Smooth muscle cell (in vitro differentiated cells): ENCODE data around the gene STK24. TPM values are rescaled to one million over a fixed set of nuclear protein-coding genes. Genes with fewer than 3 reads are reported as not detected.
A peak's percentile ranks its signal among the peaks of the same experiment; 100 is the strongest.
"Not testable (repeated sequence)": the region's sequence is repeated elsewhere in the genome, so short reads cannot be mapped to it uniquely, and the experiment has no call there.

ENCODE experiments used
- DNase-seq: peaks from one replicate; lab custom pipeline; 2025; ENCODE audit not compliant: unreplicated experiment; lab: John Stamatoyannopoulos, UW
- H2AFZ ChIP-seq: fragments of 200-600 bp; sonication (generic); 2 replicates; pipeline ENCODE4 v1.6.0; 2016; ENCODE audit warnings: antibody characterized with exemption, low read depth, mild to moderate bottlenecking
- H3F3A ChIP-seq: fragments of 200-600 bp; sonication (generic); 2 replicates; pipeline ENCODE4 v1.6.0; 2017; ENCODE audit warnings: antibody characterized with exemption, low read depth
- H3K27ac ChIP-seq: fragments of 200-600 bp; sonication (generic); 2 replicates; pipeline ENCODE4 v1.5.1; 2016; ENCODE audit warnings: low read depth, mild to moderate bottlenecking
- H3K27me3 ChIP-seq: fragments of 200-600 bp; sonication (generic); 2 replicates; pipeline ENCODE4 v1.6.1; 2016; ENCODE audit warnings: low read depth, mild to moderate bottlenecking
- H3K36me3 ChIP-seq: fragments of 200-600 bp; sonication (generic); 2 replicates; pipeline ENCODE4 v1.5.1; 2016; ENCODE audit warnings: low read depth
- H3K4me1 ChIP-seq: fragments of 200-600 bp; sonication (generic); 2 replicates; pipeline ENCODE4 v1.5.1; 2016; ENCODE audit warnings: low read depth
- H3K4me2 ChIP-seq: fragments of 200-600 bp; sonication (generic); 2 replicates; pipeline ENCODE4 v1.6.0; 2016; ENCODE audit warnings: mild to moderate bottlenecking
- H3K4me3 ChIP-seq: fragments of 200-600 bp; sonication (generic); 2 replicates; pipeline ENCODE4 v1.5.1; 2016; ENCODE audit warnings: mild to moderate bottlenecking
- H3K79me2 ChIP-seq: fragments of 200-600 bp; sonication (generic); 2 replicates; pipeline ENCODE4 v1.6.0; 2016; ENCODE audit warnings: low read depth, mild to moderate bottlenecking
- H3K9ac ChIP-seq: fragments of 200-600 bp; sonication (generic); 2 replicates; pipeline ENCODE4 v1.6.0; 2016; ENCODE audit warnings: low read depth
- H3K9me3 ChIP-seq: fragments of 200-600 bp; sonication (generic); replicated peaks from 2 replicates; pipeline ENCODE4 v1.5.1; 2016; ENCODE audit warnings: low read depth
- H4K20me1 ChIP-seq: fragments of 200-600 bp; sonication (generic); 2 replicates; pipeline ENCODE4 v1.6.0; 2016; ENCODE audit warnings: low read depth
- CTCF ChIP-seq: fragments of 200-600 bp; sonication (generic); IDR thresholded peaks from 2 replicates; pipeline ENCODE4 v1.5.1; 2017; ENCODE audit warnings: borderline replicate concordance, mild to moderate bottlenecking, antibody characterized with exemption; ENCODE audit not compliant: insufficient read depth, poor library complexity, severe bottlenecking
- WGBS: methylation state at CpG from one replicate; pipeline ENCODE4 v1.1.7; 2016; ENCODE audit warnings: low lambda C conversion rate; 5-methylcytosine and 5-hydroxymethylcytosine counted together
- polyA plus RNA-seq: library from polyadenylated mRNA; unstranded; fragments of >200 nt; fragmentation: Nextera tagmentation; extraction: Ambion mirVana; gene quantifications from 2 replicates; pipeline ENCODE4 v1.2.1, GENCODE V29; 2016
- total RNA-seq: library from RNA; depleted of rRNA; stranded (reverse); fragments of >200 nt; gene quantifications from 2 replicates; pipeline ENCODE4 v1.2.3, GENCODE V29; 2014

The STK24 gene
- 76.6 and 89.1 TPM in 2 replicates for total RNA-seq
- 80.2 and 105 TPM in 2 replicates for polyA plus RNA-seq

- Histone ChIP-seq H4K20me1 (peaks cover 43% of the 10 kb centered on the region), H3K9me3 (no peaks in the 10 kb centered on the region), H3K27ac (peak within 1 kb of the TSS; percentile 97), H3K27me3 (no peaks in the 10 kb centered on the region), H3K4me3 (peak within 1 kb of the TSS; percentile 99), H3K4me1 (peaks cover 30% of the 10 kb centered on the region), H3K36me3 (no peaks in the 10 kb centered on the region), H3K79me2 (peaks cover 43% of the 10 kb centered on the region), H3K4me2 (peak within 1 kb of the TSS; percentile 100), H3F3A (peaks cover 11% of the 10 kb centered on the region), H3K9ac (peak within 1 kb of the TSS; percentile 96), H2AFZ (peak within 1 kb of the TSS; percentile 93)
- TF ChIP-seq CTCF, result no peak
- WGBS, result 1% methylated on average over 20 of the region's 103 CpGs
- peak; percentile 65 for DNase-seq
Measured at GRCh38 chr13:98576963-98577835, at the start of gene STK24. STK24 (minus strand) TSS chr13:98577107; CDS start chr13:98576786, 321 bp downstream.

- Histone ChIP-seq H3F3A (no peaks in the 10 kb centered on the region), H2AFZ (no peak overlapping the region), H4K20me1 (no peaks in the 10 kb centered on the region), H3K4me2 (no peak overlapping the region), H3K36me3 (no peaks in the 10 kb centered on the region), H3K27ac (no peak overlapping the region), H3K79me2 (no peaks in the 10 kb centered on the region), H3K4me3 (no peak overlapping the region), H3K9me3 (no peaks in the 10 kb centered on the region), H3K4me1 (no peaks in the 10 kb centered on the region), H3K27me3 (no peaks in the 10 kb centered on the region), H3K9ac (no peak overlapping the region)
- WGBS, result no CpG with 5 or more reads among the region's 1 CpG
- no peak for DNase-seq
- no peak for TF ChIP-seq CTCF
Measured at GRCh38 chr13:98626298-98626935, 49.5 kb upstream of the STK24 start.

DNA sequence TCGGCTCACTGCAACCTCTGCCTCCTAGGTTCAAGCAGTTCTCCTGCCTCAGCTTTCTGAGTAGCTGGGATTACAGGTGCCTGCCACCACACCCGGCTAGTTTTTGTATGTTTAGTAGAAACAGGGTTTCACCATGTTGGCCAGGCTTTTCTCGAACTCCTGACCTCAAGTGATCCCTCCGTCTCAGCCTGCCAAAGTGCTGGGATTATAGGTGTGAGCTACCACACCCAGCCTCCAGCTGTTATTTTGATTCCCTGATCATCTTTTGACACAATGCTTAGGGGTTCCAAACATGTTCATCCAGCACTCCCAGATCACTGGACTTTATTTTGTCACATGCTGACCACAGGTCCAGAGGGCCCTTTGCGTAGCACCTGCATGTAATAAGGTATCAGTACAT lies 47.7 kb upstream of the STK24 start:
- H2AFZ ChIP-seq, H3K27ac ChIP-seq, H3K9ac ChIP-seq, H4K20me1 ChIP-seq, H3K27me3 ChIP-seq, H3F3A ChIP-seq, H3K36me3 ChIP-seq, H3K9me3 ChIP-seq, DNase-seq, H3K4me3 ChIP-seq, H3K79me2 ChIP-seq, H3K4me1 ChIP-seq, H3K4me2 ChIP-seq: not testable (repeated sequence)
- WGBS, result 91% methylated on average over 5 of the region's 5 CpGs

DNA sequence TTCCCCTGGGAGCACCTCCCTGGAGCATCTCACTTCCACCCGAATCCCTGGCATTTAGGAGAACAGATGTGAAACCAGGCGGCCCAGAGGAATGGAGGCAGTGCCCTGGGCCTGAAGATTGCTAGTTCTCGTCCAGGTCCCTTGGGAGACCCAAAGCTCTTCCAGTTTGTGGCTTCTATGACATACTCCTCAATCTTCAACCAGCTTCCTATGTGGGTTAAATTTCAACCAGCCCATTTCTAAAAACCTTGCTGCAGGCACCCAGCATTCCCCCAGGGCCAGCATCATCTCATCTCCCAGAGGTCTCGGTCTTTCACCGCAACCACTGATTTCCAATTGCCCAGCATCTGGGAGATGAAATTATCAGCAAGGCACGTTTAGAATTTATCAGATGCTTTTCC lies 46.0 kb upstream of the STK24 start:
- H3K36me3 ChIP-seq, result no peaks in the 10 kb centered on the region
- H3K4me1 ChIP-seq, result no peaks in the 10 kb centered on the region
- H3K27me3 ChIP-seq, result no peaks in the 10 kb centered on the region
- no peak for DNase-seq
- H3K9ac ChIP-seq, result no peak overlapping the region
- no peaks in the 10 kb centered on the region for H3F3A ChIP-seq
- no peak for TF ChIP-seq CTCF
- no peaks in the 10 kb centered on the region for H3K79me2 ChIP-seq
- no peaks in the 10 kb centered on the region for H3K9me3 ChIP-seq
- H2AFZ ChIP-seq, result no peak overlapping the region
- no peaks in the 10 kb centered on the region for H4K20me1 ChIP-seq
- H3K4me3 ChIP-seq, result no peak overlapping the region
- no peak overlapping the region for H3K27ac ChIP-seq
- 76% methylated on average over 6 of the region's 6 CpGs for WGBS
- H3K4me2 ChIP-seq, result no peak overlapping the region
